ENCODE data around the gene SUCO. TPM values are rescaled to one million over a fixed set of nuclear protein-coding genes. Genes with fewer than 3 reads are reported as not detected.

The SUCO gene
- total and polyA plus RNA-seq, 2 donors (not counting 1 experiment from before 2014, with no cell fraction given) = 5.5 to 59.7 TPM

- Histone ChIP-seq H3K4me3 (ENCODE audit: control extremely low read depth in 1 of 5, extremely low read depth in 1 of 5, insufficient read depth in 1 of 5, low read depth in 2 of 5, low read length in 4 of 5) (no peak overlapping the region), H3K27ac (ENCODE audit: low read length in 2 of 2) (no peak overlapping the region), H3K79me2 (ENCODE audit: control insufficient read depth, insufficient read depth, low read length) (no peaks in the 10 kb centered on the region), H4K20me1 (ENCODE audit: control insufficient read depth, insufficient read depth, low read length, poor library complexity, severe bottlenecking) (no peaks in the 10 kb centered on the region), H3K36me3 (replicated peaks in 1 of 2; ENCODE audit: control extremely low read depth in 1 of 2, control insufficient read depth in 1 of 2, extremely low read depth in 1 of 2, insufficient read depth in 2 of 2, low read length in 1 of 2) (no peaks in the 10 kb centered on the region), H3K9ac (ENCODE audit: low read length) (no peak overlapping the region), H3K27me3 (replicated peaks in 1 of 4; ENCODE audit: control extremely low read depth in 1 of 4, control insufficient read depth in 3 of 4, insufficient read depth in 4 of 4, low read length in 3 of 4) (no peaks in the 10 kb centered on the region), H3K4me1 (ENCODE audit: control insufficient read depth in 2 of 2, insufficient read depth in 2 of 2, low read length in 2 of 2) (peaks cover 13% of the 10 kb centered on the region in 2 donors), H3K4me2 (replicated peaks; ENCODE audit: low read depth, low read length, poor library complexity, severe bottlenecking) (no peak overlapping the region), H3K9me3 (ENCODE audit: control extremely low read depth in 1 of 3, control insufficient read depth in 2 of 3, insufficient read depth in 1 of 3, low read length in 2 of 3) (peaks cover 0 to 1% (median 0%) of the 10 kb centered on the region in 3 donors), H2AFZ (ENCODE audit: insufficient read depth, low read depth, low read length, poor library complexity, severe bottlenecking) (no peak overlapping the region)
- H3K27ac Mint-ChIP-seq = no peak overlapping the region
- 12% methylated on average over 6 of the region's 8 CpGs for WGBS (ENCODE audit: insufficient coverage)
- peaks cover 24% of the 10 kb centered on the region for H3K4me1 Mint-ChIP-seq
- no peak for TF ChIP-seq CTCF (IDR thresholded peaks at IDR 0.05)
- TF ChIP-seq EZH2 (IDR thresholded peaks at IDR 0.05; ENCODE audit: borderline replicate concordance, insufficient read depth, low read depth, low read length, poor library complexity, severe bottlenecking) = no peak
- H3K9me3 Mint-ChIP-seq (ENCODE audit: insufficient read depth) = no peaks in the 10 kb centered on the region
- ATAC-seq (ENCODE audit: low read depth) = no peak
- POLR2A ChIA-PET = no interaction called here
- no peak overlapping the region for H3K4me3 Mint-ChIP-seq
- intact Hi-C loops (cut with micrococcal nuclease) = no loop called here
- no peak for DNase-seq
- H3K27me3 Mint-ChIP-seq = peaks cover 7% of the 10 kb centered on the region
- CTCF ChIA-PET = no interaction called here
Measured at GRCh38 chr1:172647110-172647564, 114.2 kb downstream of the SUCO start.

- H3K4me1 Mint-ChIP-seq = peaks cover 21% of the 10 kb centered on the region
- TF ChIP-seq EZH2 (IDR thresholded peaks at IDR 0.05; ENCODE audit: borderline replicate concordance, insufficient read depth, low read depth, low read length, poor library complexity, severe bottlenecking) (no peak), CTCF (IDR thresholded peaks at IDR 0.05) (no peak)
- no peak for ATAC-seq (ENCODE audit: low read depth)
- Histone ChIP-seq H3K9ac (ENCODE audit: low read length) (no peak overlapping the region), H3K27me3 (replicated peaks in 1 of 4; ENCODE audit: control extremely low read depth in 1 of 4, control insufficient read depth in 3 of 4, insufficient read depth in 4 of 4, low read length in 3 of 4) (no peaks in the 10 kb centered on the region), H3K4me1 (ENCODE audit: control insufficient read depth in 2 of 2, insufficient read depth in 2 of 2, low read length in 2 of 2) (peaks cover 12% of the 10 kb centered on the region in 2 donors), H3K9me3 (ENCODE audit: control extremely low read depth in 1 of 3, control insufficient read depth in 2 of 3, insufficient read depth in 1 of 3, low read length in 2 of 3) (peaks cover 0 to 1% (median 0%) of the 10 kb centered on the region in 3 donors), H2AFZ (ENCODE audit: insufficient read depth, low read depth, low read length, poor library complexity, severe bottlenecking) (no peak overlapping the region), H3K27ac (ENCODE audit: low read length in 2 of 2) (no peak overlapping the region), H3K36me3 (replicated peaks in 1 of 2; ENCODE audit: control extremely low read depth in 1 of 2, control insufficient read depth in 1 of 2, extremely low read depth in 1 of 2, insufficient read depth in 2 of 2, low read length in 1 of 2) (no peaks in the 10 kb centered on the region), H3K4me2 (replicated peaks; ENCODE audit: low read depth, low read length, poor library complexity, severe bottlenecking) (no peak overlapping the region), H4K20me1 (ENCODE audit: control insufficient read depth, insufficient read depth, low read length, poor library complexity, severe bottlenecking) (no peaks in the 10 kb centered on the region), H3K79me2 (ENCODE audit: control insufficient read depth, insufficient read depth, low read length) (no peaks in the 10 kb centered on the region), H3K4me3 (ENCODE audit: control extremely low read depth in 1 of 5, extremely low read depth in 1 of 5, insufficient read depth in 1 of 5, low read depth in 2 of 5, low read length in 4 of 5) (no peak overlapping the region)
- DNase-seq = no peak
- WGBS (ENCODE audit: insufficient coverage) = 100% methylated on average over 2 of the region's 4 CpGs
- H3K27me3 Mint-ChIP-seq = peaks cover 7% of the 10 kb centered on the region
- H3K27ac Mint-ChIP-seq = no peak overlapping the region
- POLR2A ChIA-PET = no interaction called here
- intact Hi-C loops (cut with micrococcal nuclease) = no loop called here
- no peak overlapping the region for H3K4me3 Mint-ChIP-seq
- CTCF ChIA-PET = no interaction called here
- no peaks in the 10 kb centered on the region for H3K9me3 Mint-ChIP-seq (ENCODE audit: insufficient read depth)
Measured at GRCh38 chr1:172647987-172648386, 115.0 kb downstream of the SUCO start.
